Pulmonary artery endothelial cell (primary cell): ENCODE measurements around the gene CDK15. TPM values are rescaled to one million over a fixed set of nuclear protein-coding genes. Genes with fewer than 3 reads are reported as not detected.

ENCODE experiments used
- DNase-seq: peaks from one replicate; pipeline ENCODE4 v3.0.0-alpha.2; 2011; ENCODE audit warnings: low read depth, low spot score
- total RNA-seq: library from RNA; depleted of rRNA; stranded (reverse); fragments of >200 nt; gene quantifications from 2 replicates; pipeline ENCODE4 v1.2.3, GENCODE V29; 2014

CDK15 gene
- total RNA-seq, 1 donor from 2014 or later, result not detected

GRCh38 chr2:201907563-201907881 lies 101.2 kb downstream of the CDK15 start:
- no peak for DNase-seq

GRCh38 chr2:201908901-201909300 lies 102.6 kb downstream of the CDK15 start:
- DNase-seq, result no peak

GRCh38 chr2:201909348-201909747 lies 103.0 kb downstream of the CDK15 start:
- no peak for DNase-seq

- DNase-seq, result no peak
Observed at GRCh38 chr2:201909961-201910361, 103.6 kb downstream of the CDK15 start.

GRCh38 chr2:201911372-201911771 lies 105.0 kb downstream of the CDK15 start:
- DNase-seq, result no peak

GRCh38 chr2:201913201-201913600 lies 106.9 kb downstream of the CDK15 start:
- no peak for DNase-seq

GRCh38 chr2:201915446-201915845 lies 109.1 kb downstream of the CDK15 start:
- no peak for DNase-seq

GRCh38 chr2:201916565-201916964 lies 110.2 kb downstream of the CDK15 start:
- no peak for DNase-seq

GRCh38 chr2:201918616-201919307 lies 112.4 kb downstream of the CDK15 start:
- DNase-seq, result no peak

GRCh38 chr2:201919308-201919634 lies 112.9 kb downstream of the CDK15 start:
- DNase-seq, result no peak

GRCh38 chr2:201923436-201924328 lies 117.3 kb downstream of the CDK15 start:
- no peak for DNase-seq

- DNase-seq, result no peak
Observed at GRCh38 chr2:201924453-201924852, 118.1 kb downstream of the CDK15 start.

GRCh38 chr2:201925056-201925455 lies 118.7 kb downstream of the CDK15 start:
- DNase-seq, result no peak

- DNase-seq, result no peak
Observed at GRCh38 chr2:201926067-201926466, 119.7 kb downstream of the CDK15 start.

- DNase-seq, result no peak
Observed at GRCh38 chr2:201928363-201928762, 122.0 kb downstream of the CDK15 start.

- no peak for DNase-seq
Observed at GRCh38 chr2:201929281-201930026, 123.1 kb downstream of the CDK15 start.

- no peak for DNase-seq
Observed at GRCh38 chr2:201930043-201930442, 123.7 kb downstream of the CDK15 start.

GRCh38 chr2:201930831-201931230 lies 124.5 kb downstream of the CDK15 start:
- DNase-seq, result no peak

GRCh38 chr2:201931475-201931874 lies 125.1 kb downstream of the CDK15 start:
- no peak for DNase-seq

GRCh38 chr2:201931951-201932350 lies 125.6 kb downstream of the CDK15 start:
- DNase-seq, result no peak

GRCh38 chr2:201932511-201932910 lies 126.2 kb downstream of the CDK15 start:
- no peak for DNase-seq

- DNase-seq, result no peak
Observed at GRCh38 chr2:201933792-201934237, 127.5 kb downstream of the CDK15 start.
